ENCODE results near the gene CRYGS.

- TF ChIP-seq TAF1 (IDR thresholded peaks at IDR 0.05; ENCODE audit: low read depth, low read length) = no peak
- TF ChIP-seq POLR2AphosphoS5 (IDR thresholded peaks at IDR 0.05; ENCODE audit: low read depth, low read length) = no peak
- no peak for TF ChIP-seq POLR2A (IDR thresholded peaks at IDR 0.05; ENCODE audit: low read depth, low read length)
Measured at GRCh38 chr3:186571644-186572013, 27.4 kb upstream of the CRYGS start.

Measured in GM12891 (cell line).